K562 (cell line): ENCODE results near the gene KBTBD2. TPM values are rescaled to one million over a fixed set of nuclear protein-coding genes. Genes with fewer than 3 reads are reported as not detected.

Experiments
- NCOR1 ChIP-seq: fragments of 450-650 bp; IDR thresholded peaks from 2 replicates; pipeline ENCODE4 v1.6.1; 2016; ENCODE audit warnings: mild to moderate bottlenecking, moderate library complexity
- NR0B1 ChIP-seq: fragments of 450-650 bp; IDR thresholded peaks from one replicate; pipeline ENCODE4 v1.6.1; 2018; ENCODE audit warnings: mild to moderate bottlenecking, moderate library complexity; ENCODE audit not compliant: partially characterized antibody
- THRB ChIP-seq: fragments of 450-650 bp; formaldehyde crosslinking; conservative IDR thresholded peaks from 2 replicates; pipeline ENCODE4 v1.4.0; 2022; ENCODE audit warnings: mild to moderate bottlenecking, missing genetic modification characterization
- TSHZ1 ChIP-seq: fragments of 250-450 bp; sonication (Bioruptor Pico); IDR thresholded peaks from 2 replicates; pipeline ENCODE4 v1.4.0; 2020; ENCODE audit warnings: mild to moderate bottlenecking, moderate library complexity
- ZBTB40 ChIP-seq, 2 experiments: fragments of 450-650 bp in 1 of 2; sonication (generic) in 1 of 2; formaldehyde crosslinking in 1 of 2; IDR thresholded peaks; 2 replicates each; pipeline versions ENCODE4 v1.7.1 to v1.9.0; 2016 to 2022; ENCODE audit warnings: inconsistent platforms in 1 of 2, mild to moderate bottlenecking in 1 of 2, missing genetic modification reagents in 1 of 2
- ZNF740 ChIP-seq, 3 experiments: fragments of 200-800 bp in 1 of 3; sonication (Bioruptor generic) in 1 of 3; sonication (generic) in 1 of 3; formaldehyde crosslinking in 1 of 3; IDR thresholded peaks; 2 replicates each; pipeline versions ENCODE4 v1.6.1 to v1.8.0; 2016 to 2022; ENCODE audit warnings: mild to moderate bottlenecking in 2 of 3, missing compliant biosample characterization in 2 of 3, missing genetic modification characterization in 2 of 3, missing genetic modification reagents in 1 of 3
- polyA plus RNA-seq, 8 experiments: library from polyadenylated mRNA; depleted of rRNA in 4 of 8; stranded (reverse) in 5 of 8; unstranded in 3 of 8; fragments of >200 nt; fragmentation: Nextera tagmentation in 2 of 8; fragmentation: Illumina TruSeq in 1 of 8; extraction: Ambion mirVana in 2 of 8; extraction: Trizol in 1 of 8; gene quantifications; 2 replicates each; pipeline versions ENCODE4 v1.2.1 to v1.2.3, GENCODE V29; 2011 to 2014; ENCODE audit warnings: inconsistent platforms in 1 of 8, missing spikeins in 1 of 8
- total RNA-seq, 7 experiments: library from RNA; depleted of rRNA in 6 of 7; stranded (reverse); fragments of >200 nt in 6 of 7; fragmentation: Illumina TruSeq in 2 of 7; extraction: Trizol in 2 of 7; gene quantifications; 2 replicates each; pipeline versions ENCODE4 v1.2.1 to v1.2.3, GENCODE V29; 2011 to 2021; ENCODE audit warnings: low replicate concordance in 1 of 7

The KBTBD2 gene
- total and polyA plus RNA-seq, 9 of the 15 experiments (the other 6 are each of a cell fraction or from before 2014, with no cell fraction given): 22.8 to 62.2 (median 30.8) TPM

GRCh38 chr7:32891800-32892520 is 400 bp upstream of the KBTBD2 start (continued):
- TF ChIP-seq NR0B1: no peak
- no peak for TF ChIP-seq TSHZ1 (CRISPR knock-in tag)
- TF ChIP-seq NCOR1: peak; percentile 15
- TF ChIP-seq ZNF740 (CRISPR knock-in tag; IDR thresholded peaks at IDR 0.05): no peak
- 0 out of 4 replicates have a peak, but pooled peaks of 1 of the 2 experiments have one; percentile 29 for TF ChIP-seq ZNF740 (tag; IDR thresholded peaks at IDR 0.05)
- no peak for TF ChIP-seq THRB
- TF ChIP-seq ZBTB40 (IDR thresholded peaks at IDR 0.05): peak; percentile 58
- TF ChIP-seq ZBTB40 (CRISPR knock-in tag; IDR thresholded peaks at IDR 0.05): no peak
